NCI-H1092 treated with DMSO at 0.1 percent for 48 hours (cell line): ENCODE measurements around the gene PHOX2A.
A peak's percentile ranks its signal among the peaks of the same experiment; 100 is the strongest.
"Not testable (repeated sequence)": the region's sequence is repeated elsewhere in the genome, so short reads cannot be mapped to it uniquely, and the experiment has no call there.

Experiments used
- DNase-seq: peaks from one replicate; lab custom pipeline; 2025; lab: John Stamatoyannopoulos, UW

Gene PHOX2A

DNA sequence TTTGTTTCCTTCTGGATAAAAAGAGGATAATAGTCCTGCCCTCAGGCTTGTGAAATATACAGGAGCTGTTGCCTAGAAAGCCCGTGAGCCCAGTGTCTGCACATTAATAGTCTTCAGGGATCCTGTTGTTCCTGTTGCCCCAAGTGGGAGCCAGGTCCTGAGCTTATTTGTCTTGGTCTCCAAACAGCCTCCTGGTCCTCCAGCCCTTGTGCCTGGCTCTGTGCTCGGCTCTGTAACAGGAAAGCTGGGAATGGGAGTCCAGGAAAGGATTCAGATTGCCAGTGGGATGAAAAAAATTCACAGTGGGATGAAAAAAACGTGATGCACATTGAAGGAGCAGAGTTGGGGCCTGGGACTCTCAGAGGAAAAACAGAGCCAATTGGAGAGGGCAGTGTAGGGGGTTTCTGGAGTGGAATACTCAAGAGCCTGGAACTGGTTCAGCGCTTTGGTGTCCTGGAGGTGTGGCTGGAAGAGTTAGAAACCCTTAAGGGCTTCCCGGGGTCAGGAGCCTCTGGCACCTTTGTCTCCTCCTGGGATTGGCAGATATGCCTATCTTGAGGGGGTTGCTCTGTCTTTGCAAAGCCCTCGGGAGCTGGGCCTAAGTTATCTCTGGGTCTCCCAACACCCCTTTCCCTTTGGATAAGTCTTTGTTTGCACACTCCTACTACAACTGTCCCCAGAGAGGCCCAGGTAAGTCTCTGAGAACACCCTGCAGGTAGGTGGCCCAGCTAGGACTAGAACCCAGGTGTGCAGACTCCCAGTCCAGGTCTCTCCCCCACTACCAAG, 21.7 kb downstream of the PHOX2A start:
- DNase-seq, result no peak

DNA sequence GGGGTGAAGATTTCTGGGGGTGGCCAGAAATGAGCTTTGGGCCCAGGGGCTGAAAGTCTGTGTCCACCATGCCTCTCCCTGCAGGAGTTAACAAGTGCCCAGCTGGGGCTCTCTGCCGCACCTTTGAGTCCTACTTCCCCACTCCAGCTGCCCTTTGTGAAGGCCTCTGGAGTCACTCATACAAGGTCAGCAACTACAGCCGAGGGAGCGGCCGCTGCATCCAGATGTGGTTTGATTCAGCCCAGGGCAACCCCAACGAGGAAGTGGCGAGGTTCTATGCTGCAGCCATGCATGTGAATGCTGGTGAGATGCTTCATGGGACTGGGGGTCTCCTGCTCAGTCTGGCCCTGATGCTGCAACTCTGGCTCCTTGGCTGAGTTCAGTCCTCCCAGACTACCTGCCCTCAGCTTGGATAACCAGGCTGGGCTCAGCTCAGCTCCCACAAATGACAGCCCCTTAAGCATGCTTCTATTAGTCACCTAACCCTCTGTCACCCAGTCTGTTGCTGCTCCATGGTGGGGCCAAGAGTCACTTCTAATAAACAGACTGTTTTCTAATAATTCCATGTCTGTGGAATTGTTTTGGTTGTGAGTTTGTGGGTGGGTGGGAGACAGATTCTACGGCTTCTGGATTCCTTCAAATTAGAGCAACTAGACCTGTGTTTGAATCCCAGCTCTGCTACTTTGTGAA, 22.4 kb downstream of the PHOX2A start:
- no peak for DNase-seq

DNA sequence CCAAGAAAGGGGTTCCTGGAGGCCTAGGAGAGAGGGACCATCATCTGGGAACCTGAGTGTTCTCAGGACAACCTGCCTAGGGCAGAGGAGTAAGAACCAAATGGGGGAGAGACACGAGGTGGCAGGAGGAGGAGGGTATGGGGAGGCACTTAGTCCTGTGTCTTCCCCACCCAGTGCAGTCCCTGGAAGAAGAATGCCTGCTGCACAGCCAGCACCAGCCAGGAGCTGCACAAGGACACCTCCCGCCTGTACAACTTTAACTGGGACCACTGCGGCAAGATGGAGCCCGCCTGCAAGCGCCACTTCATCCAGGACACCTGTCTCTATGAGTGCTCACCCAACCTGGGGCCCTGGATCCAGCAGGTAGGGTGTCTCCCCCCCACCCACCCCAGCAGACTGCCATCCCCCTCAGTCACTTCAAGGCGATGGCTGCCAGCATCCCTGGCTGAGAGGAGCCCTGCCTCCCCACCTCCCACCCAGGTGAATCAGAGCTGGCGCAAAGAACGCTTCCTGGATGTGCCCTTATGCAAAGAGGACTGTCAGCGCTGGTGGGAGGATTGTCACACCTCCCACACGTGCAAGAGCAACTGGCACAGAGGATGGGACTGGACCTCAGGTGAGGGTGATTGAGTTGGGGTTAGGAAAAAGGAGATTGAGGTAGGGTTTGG, 23.1 kb downstream of the PHOX2A start:
- DNase-seq, result no peak

DNA sequence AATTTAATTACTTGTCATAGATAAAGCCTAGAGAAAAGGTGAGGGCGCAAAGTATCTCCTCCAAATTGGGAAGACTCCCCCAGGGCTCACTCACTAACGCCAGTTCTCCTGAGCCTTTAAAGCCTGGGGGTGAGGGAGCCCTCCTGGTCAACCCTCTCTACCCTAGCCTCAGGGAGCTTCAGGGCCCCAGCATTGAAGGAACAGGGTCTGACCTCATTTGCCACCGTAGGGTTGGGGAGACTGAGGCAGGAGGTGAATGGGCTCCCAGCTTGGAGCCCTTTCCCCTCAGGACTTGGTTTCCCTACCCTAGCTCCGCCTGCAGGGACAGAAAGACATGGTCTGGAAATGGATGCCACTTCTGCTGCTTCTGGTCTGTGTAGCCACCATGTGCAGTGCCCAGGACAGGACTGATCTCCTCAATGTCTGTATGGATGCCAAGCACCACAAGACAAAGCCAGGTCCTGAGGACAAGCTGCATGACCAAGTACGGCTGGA, 25.7 kb downstream of the PHOX2A start:
- no peak for DNase-seq

DNA sequence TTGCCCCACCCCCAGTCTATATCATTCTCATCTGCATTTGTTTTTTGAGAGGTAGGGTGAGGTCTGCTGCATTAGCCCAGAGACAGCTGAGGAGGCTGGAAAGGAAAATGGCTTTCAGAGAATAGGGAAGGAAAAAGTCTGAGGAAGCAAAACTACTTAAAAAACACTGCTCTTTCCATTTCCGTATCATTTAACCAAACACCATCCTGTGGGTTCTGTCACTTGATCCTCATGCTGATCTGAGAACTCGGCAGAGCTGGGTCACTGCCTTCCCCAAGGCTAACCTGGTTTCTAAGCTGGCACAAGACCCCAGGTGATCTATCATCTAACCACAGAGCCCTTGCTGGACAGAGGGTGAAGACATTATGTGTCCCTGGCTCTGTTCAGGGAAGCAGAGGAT, 26.1 kb downstream of the PHOX2A start:
- DNase-seq, result no peak

DNA sequence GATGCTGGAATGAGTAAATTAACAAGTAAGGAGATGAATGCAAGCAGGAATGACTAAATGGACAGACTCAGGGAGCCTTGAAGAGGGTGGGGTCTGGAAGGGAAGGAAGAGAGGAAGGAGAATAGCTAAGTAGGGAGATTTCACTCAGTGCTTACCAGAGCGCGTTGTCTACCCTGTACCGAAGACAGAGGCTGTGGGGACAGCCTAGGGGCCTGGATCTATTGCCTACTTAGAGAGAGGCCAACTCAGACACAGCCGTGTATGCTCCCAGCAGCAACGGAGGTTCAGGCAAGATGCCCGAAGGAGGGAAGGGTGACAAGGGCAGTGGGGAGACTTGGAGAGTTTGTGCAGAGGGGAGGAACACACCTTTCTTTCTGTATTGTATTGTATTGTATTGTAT, 27.3 kb downstream of the PHOX2A start, which contains the start of gene FOLR2:
Gene FOLR2, plus strand, starts transcription at position 157 of the 400 bp plus-strand sequence. CDS start 1,791 bp downstream, outside the sequence.
- DNase-seq, result no peak

DNA sequence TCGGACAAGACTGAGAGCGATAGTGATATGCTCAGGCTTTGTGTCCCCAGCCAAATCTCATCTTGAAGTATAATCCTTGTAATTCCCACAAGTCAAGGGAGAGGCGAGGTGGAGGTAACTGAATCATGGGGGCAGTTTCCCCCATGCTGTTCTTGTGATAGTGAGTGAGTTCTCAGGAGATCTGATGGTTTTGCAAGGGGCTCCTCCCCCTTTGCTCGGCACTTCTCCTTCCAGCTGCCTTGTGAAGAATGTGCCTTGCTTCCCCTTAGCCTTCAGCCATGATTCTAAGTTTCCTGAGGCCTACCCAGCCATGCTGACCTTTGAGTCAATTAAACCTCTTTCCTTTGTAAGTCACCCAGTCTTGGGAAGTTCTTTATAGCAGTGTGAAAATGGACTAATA, 34.9 kb downstream of the PHOX2A start:
- DNase-seq, result no peak

DNA sequence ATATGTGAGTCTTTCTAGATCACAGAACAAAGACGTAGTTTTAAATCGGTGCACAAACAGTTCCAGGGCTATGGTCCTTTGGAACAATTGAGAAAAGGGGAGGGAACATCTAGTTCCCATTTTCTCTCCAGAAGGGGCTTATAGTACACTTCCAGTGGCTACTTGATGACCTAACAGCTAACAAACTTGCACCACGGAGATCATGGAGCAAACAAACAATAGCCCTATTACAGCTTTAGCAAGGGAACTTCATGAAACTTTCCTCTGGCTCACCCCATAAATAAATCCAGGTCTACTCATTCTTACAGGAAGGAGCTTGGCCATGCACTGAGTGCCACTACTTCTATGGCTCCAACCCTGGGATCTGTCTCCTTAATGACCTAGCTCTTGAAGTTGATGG, 35.7 kb downstream of the PHOX2A start:
- DNase-seq, result no peak

DNA sequence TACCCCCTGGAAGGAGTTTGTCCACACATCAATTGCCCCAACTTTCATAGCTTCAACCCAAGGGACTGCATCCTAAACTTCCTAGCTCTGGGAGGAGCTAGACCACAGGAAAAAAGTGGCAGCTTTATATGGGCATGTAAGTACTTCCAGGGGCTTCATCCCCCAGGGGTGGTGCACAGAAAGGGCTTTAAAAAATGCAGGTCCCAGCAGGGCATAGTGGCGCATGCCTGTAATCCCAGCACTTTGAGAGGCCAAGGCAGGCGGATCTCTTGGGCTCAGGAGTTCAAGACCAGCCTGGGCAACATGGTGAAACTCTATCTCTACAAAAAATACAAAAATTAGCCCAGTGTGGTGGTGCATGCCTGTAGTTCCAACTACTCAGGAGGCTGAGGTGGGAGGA, 37.2 kb downstream of the PHOX2A start:
- DNase-seq, result not testable (repeated sequence)

DNA sequence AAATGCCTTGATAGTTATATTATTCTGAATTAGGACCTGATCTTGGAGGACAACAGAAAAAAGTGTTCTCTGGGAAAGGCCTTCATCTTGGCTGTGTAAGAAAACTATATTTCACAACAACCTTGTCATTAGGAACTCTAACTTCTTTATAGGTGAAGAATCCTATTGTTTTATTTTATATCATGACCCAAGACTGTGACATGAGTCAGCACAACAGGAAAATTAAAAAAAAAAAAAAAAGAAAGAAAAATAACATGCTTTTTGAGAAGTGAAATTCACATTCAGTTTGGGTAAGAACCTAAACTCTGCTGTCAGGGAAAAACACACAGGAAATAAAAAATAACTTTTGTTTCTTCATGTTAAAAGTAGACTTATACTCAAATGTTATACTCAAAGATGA, 39.1 kb downstream of the PHOX2A start:
- no peak for DNase-seq

DNA sequence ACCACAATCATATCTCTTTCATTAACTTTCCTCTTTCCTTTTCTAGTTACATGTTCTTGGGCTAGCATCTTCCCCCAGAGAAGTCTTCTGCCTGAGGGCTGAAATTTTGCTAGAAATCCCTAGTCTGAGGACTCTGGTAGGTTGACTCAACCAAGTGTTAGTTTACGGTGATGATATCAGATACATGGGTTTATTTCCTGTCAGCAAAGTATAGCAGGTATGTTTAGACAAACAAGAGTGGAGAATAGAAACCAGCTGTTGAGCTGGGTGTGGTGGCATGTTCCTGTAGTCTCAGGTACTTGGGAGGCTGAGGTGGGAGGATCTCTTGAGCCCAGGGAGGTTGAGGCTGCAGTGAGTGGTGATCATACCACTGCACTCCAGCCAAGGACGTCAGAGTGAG, 40.8 kb downstream of the PHOX2A start:
- no peak for DNase-seq

DNA sequence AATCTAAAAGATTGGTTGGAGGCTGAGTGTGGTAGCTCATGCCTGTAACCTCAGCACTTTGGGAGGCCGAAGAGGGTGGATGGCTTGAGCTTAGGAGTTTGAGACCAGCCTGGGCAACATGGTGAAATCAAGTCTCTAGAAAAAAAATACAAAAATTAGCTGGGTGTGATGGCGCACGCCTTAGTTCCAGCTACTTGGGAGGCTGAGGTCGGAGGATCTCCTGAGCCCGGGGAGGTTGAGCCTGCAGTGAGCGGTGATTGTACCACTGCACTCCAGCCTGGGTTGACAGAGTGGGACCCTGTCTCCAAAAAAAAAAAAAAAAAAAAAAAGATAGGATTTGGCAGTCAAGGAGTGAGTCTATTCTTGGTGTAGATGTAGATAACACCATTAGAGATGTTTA, 41.4 kb downstream of the PHOX2A start:
- no peak for DNase-seq

DNA sequence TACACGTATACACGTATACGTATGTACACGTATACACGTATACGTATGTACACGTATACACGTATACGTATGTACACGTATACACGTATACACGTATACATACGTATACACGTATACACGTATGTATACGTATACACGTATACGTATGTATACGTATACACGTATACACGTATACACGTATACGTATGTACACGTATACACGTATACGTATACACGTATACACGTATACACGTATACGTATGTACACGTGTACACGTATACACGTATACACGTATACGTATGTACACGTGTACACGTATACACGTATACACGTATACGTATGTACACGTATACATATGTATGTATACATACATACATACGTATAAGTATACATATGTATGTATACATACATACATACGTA, 42.5 kb downstream of the PHOX2A start:
- DNase-seq, result not testable (repeated sequence)

DNA sequence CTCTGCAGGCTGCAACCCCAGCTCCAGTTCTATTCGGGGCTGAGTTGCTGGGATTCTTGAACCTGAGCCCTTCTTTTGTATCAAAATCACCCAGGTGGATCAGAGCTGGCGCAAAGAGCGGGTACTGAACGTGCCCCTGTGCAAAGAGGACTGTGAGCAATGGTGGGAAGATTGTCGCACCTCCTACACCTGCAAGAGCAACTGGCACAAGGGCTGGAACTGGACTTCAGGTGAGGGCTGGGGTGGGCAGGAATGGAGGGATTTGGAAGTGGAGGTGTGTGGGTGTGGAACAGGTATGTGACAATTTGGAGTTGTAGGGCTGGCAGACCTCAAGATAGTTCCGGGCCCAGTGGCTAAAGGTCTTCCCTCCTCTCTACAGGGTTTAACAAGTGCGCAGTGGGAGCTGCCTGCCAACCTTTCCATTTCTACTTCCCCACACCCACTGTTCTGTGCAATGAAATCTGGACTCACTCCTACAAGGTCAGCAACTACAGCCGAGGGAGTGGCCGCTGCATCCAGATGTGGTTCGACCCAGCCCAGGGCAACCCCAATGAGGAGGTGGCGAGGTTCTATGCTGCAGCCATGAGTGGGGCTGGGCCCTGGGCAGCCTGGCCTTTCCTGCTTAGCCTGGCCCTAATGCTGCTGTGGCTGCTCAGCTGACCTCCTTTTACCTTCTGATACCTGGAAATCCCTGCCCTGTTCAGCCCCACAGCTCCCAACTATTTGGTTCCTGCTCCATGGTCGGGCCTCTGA, 48.3 kb downstream of the PHOX2A start:
- no peak for DNase-seq

DNA sequence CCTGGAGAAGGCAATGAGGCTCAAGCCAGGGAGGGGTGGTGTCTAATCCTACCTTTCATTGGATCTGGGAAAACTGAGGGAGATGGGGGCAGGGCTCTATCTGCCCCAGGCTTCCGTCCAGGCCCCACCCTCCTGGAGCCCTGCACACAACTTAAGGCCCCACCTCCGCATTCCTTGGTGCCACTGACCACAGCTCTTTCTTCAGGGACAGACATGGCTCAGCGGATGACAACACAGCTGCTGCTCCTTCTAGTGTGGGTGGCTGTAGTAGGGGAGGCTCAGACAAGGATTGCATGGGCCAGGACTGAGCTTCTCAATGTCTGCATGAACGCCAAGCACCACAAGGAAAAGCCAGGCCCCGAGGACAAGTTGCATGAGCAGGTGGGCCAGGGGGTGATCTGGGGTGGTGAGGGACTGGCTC, 52.0 kb downstream of the PHOX2A start, which contains the start of gene FOLR1:
Gene FOLR1, plus strand, starts transcription at position 180 of the 421 bp plus-strand sequence. Its CDS starts 34 bp downstream, at position 214.
- no peak for DNase-seq

DNA sequence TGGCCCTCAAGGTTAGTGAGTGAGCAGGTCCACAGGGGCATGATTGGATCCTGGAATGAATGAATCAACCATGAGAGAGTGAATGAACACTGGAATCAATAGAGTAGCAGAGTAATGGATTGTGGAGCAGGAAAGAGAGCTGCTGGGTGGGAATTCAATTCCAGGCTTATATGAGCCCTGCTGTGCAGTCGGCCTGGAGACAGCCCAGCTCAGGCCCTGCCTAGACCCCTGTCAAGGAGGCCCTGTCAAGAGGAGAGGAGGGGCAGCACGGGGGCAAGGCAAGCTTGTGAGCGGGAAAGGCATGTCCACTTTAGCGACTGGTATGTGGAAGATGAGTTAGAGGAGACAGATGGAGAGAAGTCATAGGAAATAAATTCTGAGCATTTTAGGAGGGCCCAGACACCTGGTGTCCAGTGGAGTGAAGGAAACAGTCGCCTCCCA, 53.3 kb downstream of the PHOX2A start:
- DNase-seq, result no peak

DNA sequence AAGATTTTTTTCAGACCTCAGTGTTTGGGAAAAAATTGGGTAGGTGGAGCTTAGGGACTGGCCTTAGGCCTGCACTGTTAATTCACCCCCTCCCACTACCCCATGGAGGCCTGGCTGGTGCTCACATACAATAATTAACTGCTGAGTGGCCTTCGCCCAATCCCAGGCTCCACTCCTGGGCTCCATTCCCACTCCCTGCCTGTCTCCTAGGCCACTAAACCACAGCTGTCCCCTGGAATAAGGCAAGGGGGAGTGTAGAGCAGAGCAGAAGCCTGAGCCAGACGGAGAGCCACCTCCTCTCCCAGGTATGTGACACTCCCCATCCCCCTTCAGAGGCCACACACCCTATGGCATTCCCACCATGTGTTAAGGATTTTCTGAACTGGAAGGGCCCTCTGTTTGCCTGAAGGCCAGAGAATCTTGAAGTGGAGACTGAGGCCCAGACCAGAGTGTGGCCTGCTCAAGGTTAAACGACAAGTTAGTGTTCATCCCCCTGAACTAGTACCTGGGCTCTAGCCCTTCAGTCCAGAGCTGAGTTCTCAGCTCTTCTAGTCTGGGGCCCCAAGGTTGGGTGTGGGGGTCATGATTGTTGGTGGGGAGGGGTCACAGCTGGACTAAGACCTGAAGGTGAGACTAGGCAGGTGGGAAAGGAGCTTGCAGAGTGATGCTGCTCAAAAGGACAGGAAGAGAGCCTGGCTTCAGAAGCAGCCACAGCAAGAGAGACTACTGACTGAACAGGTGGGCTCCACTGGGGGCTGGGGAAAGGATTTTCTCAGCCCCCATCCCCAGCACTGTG, 54.3 kb downstream of the PHOX2A start:
- peak; percentile 89 for DNase-seq
